Trophoblast cell (in vitro differentiated cells and primary cell): ENCODE data around the gene CLDN7.

ENCODE experiments used
- DNase-seq, 2 donors: peaks; one replicate each; pipeline ENCODE4 v3.0.0-alpha.2; 2016
- H2AFZ ChIP-seq: 2 replicates; pipeline ENCODE4 v1.6.1; 2013; ENCODE audit warnings: low read length, moderate library complexity, mild to moderate bottlenecking; ENCODE audit not compliant: insufficient read depth, poor library complexity
- H2AK5ac ChIP-seq: 2 replicates; pipeline ENCODE4 v1.6.1; 2013; ENCODE audit warnings: mild to moderate bottlenecking, low read length
- H2BK120ac ChIP-seq: 2 replicates; pipeline ENCODE4 v1.6.1; 2013; ENCODE audit warnings: low read length, mild to moderate bottlenecking, moderate library complexity; ENCODE audit not compliant: insufficient read depth, poor library complexity
- H2BK12ac ChIP-seq: 2 replicates; pipeline ENCODE4 v1.6.1; 2013; ENCODE audit warnings: mild to moderate bottlenecking, low read length, moderate library complexity
- H2BK5ac ChIP-seq: 2 replicates; pipeline ENCODE4 v1.6.1; 2013; ENCODE audit warnings: low read length, low read depth, moderate library complexity, mild to moderate bottlenecking; ENCODE audit not compliant: poor library complexity
- H3K14ac ChIP-seq: 2 replicates; pipeline ENCODE4 v1.6.1; 2013; ENCODE audit warnings: mild to moderate bottlenecking, low read length
- H3K18ac ChIP-seq: 2 replicates; pipeline ENCODE4 v1.6.1; 2013; ENCODE audit warnings: mild to moderate bottlenecking, low read length
- H3K23ac ChIP-seq: 2 replicates; pipeline ENCODE4 v1.6.1; 2013; ENCODE audit warnings: low read length
- H3K27ac ChIP-seq: 2 replicates; pipeline ENCODE4 v1.5.1; 2013; ENCODE audit warnings: low read depth, mild to moderate bottlenecking, inconsistent platforms, low read length, moderate library complexity
- H3K27me3 ChIP-seq: 2 replicates; pipeline ENCODE4 v1.6.1; 2013; ENCODE audit warnings: inconsistent platforms, mild to moderate bottlenecking, low read length, moderate library complexity; ENCODE audit not compliant: insufficient read depth
- H3K36me3 ChIP-seq, 2 experiments: 1 replicate in 1 of 2; 2 replicates in 1 of 2; pipeline ENCODE4 v1.6.1; 2013; ENCODE audit warnings: low read length in 2 of 2, mild to moderate bottlenecking in 2 of 2, moderate library complexity in 1 of 2; ENCODE audit not compliant: insufficient read depth in 2 of 2, control insufficient read depth in 1 of 2
- H3K4ac ChIP-seq: 2 replicates; pipeline ENCODE4 v1.6.1; 2013; ENCODE audit warnings: low read depth, mild to moderate bottlenecking, low read length, moderate library complexity
- H3K4me1 ChIP-seq, 2 experiments: 1 replicate in 1 of 2; 2 replicates in 1 of 2; pipeline ENCODE4 v1.6.1; 2013; ENCODE audit warnings: low read length in 2 of 2, mild to moderate bottlenecking in 2 of 2, moderate library complexity in 1 of 2; ENCODE audit not compliant: insufficient read depth in 2 of 2, control insufficient read depth in 1 of 2
- H3K4me2 ChIP-seq: 2 replicates; pipeline ENCODE4 v1.6.1; 2013; ENCODE audit warnings: inconsistent platforms, mild to moderate bottlenecking, low read length, moderate library complexity
- H3K4me3 ChIP-seq: 2 replicates; pipeline ENCODE4 v1.5.1; 2013; ENCODE audit warnings: mild to moderate bottlenecking, low read depth, low read length, inconsistent platforms
- H3K79me1 ChIP-seq: one replicate; pipeline ENCODE4 v1.6.1; 2013; ENCODE audit warnings: low read length
- H3K79me2 ChIP-seq: 2 replicates; pipeline ENCODE4 v1.6.1; 2013; ENCODE audit warnings: low read length, mild to moderate bottlenecking; ENCODE audit not compliant: control insufficient read depth, insufficient read depth, poor library complexity
- H3K9ac ChIP-seq: 2 replicates; pipeline ENCODE4 v1.6.1; 2013; ENCODE audit warnings: mild to moderate bottlenecking, low read length
- H3K9me3 ChIP-seq: 2 replicates; pipeline ENCODE4 v1.6.1; 2013; ENCODE audit warnings: low read depth, mild to moderate bottlenecking, control low read depth, inconsistent platforms, low read length; ENCODE audit not compliant: insufficient read depth
- H4K12ac ChIP-seq: 2 replicates; pipeline ENCODE4 v1.6.1; 2013; ENCODE audit warnings: low read depth, mild to moderate bottlenecking, low read length, moderate library complexity
- H4K8ac ChIP-seq: 2 replicates; pipeline ENCODE4 v1.6.1; 2013; ENCODE audit warnings: low read depth, mild to moderate bottlenecking, low read length, moderate library complexity
- H4K91ac ChIP-seq: one replicate; pipeline ENCODE4 v1.6.1; 2013; ENCODE audit warnings: low read depth, mild to moderate bottlenecking, low read length, moderate library complexity
- WGBS: extraction: QIAGEN DNeasy Blood & Tissue Kit; methylation state at CpG from one replicate; pipeline ENCODE4 v1.1.7; 2013; ENCODE audit warnings: missing lambda C conversion rate; ENCODE audit not compliant: insufficient read length, insufficient coverage; ENCODE audit errors: extremely low coverage; 5-methylcytosine and 5-hydroxymethylcytosine counted together

The CLDN7 gene

DNA sequence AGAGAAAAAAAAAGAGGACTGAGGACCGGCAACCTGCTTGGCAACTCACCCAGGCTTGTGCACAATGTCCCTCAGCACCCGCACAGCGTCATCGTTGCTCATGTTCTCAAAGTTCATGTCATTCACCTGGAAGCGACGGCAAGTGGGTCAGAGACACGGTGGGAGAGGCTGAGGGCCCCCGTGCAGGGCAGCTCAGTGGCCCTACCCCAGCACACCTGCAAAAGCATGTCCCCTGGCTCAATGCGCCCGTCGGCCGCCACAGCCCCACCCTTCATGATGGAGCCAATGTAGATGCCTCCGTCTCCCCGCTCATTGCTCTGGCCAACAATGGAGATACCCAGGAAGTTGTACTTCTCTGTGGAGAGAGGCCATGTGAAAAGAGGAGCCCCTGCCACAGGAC is 33.4 kb downstream of the CLDN7 start:
- Histone ChIP-seq H3K36me3 (peaks cover 63 to 67% of the 10 kb centered on the region in 2 experiments), H3K79me1 (peaks cover 4% of the 10 kb centered on the region), H3K27ac (no peak overlapping the region), H3K18ac (no peak overlapping the region), H3K9ac (no peak overlapping the region), H3K14ac (no peak overlapping the region), H3K4me3 (no peak overlapping the region), H4K91ac (no peak overlapping the region), H3K23ac (no peak overlapping the region), H2BK120ac (no peak overlapping the region), H3K4me2 (no peak overlapping the region), H4K8ac (no peak overlapping the region), H3K27me3 (no peaks in the 10 kb centered on the region), H3K4me1 (peaks cover 2 to 6% of the 10 kb centered on the region in 2 experiments), H4K12ac (no peak overlapping the region), H2AK5ac (no peak overlapping the region), H3K79me2 (peaks cover 10% of the 10 kb centered on the region), H3K9me3 (no peaks in the 10 kb centered on the region), H2AFZ (no peak overlapping the region), H2BK5ac (no peak overlapping the region), H3K4ac (no peak overlapping the region), H2BK12ac (no peak overlapping the region)
- DNase-seq, result peak; percentile 49 to 57
- no CpG with 5 or more reads among the region's 14 CpGs for WGBS

GRCh38 chr17:7226721-7227710 is 35.3 kb downstream of the CLDN7 start:
- H2AK5ac ChIP-seq, result no peak overlapping the region
- no peak overlapping the region for H2BK12ac ChIP-seq
- no peak overlapping the region for H4K12ac ChIP-seq
- no peak overlapping the region for H2AFZ ChIP-seq
- no peak overlapping the region for H3K4me2 ChIP-seq
- no peak overlapping the region for H3K14ac ChIP-seq
- no CpG with 5 or more reads among the region's 31 CpGs for WGBS
- no peak overlapping the region for H4K8ac ChIP-seq
- H3K27ac ChIP-seq, result no peak overlapping the region
- H3K18ac ChIP-seq, result no peak overlapping the region
- DNase-seq, result no peak
- peaks cover 82 to 86% of the 10 kb centered on the region in 2 experiments for H3K36me3 ChIP-seq
- H3K4ac ChIP-seq, result no peak overlapping the region
- no peak overlapping the region for H2BK120ac ChIP-seq
- no peaks in the 10 kb centered on the region for H3K9me3 ChIP-seq
- H2BK5ac ChIP-seq, result no peak overlapping the region
- peaks cover 2% of the 10 kb centered on the region for H3K79me2 ChIP-seq
- H3K4me1 ChIP-seq, result peaks cover 12 to 18% of the 10 kb centered on the region in 2 experiments
- no peak overlapping the region for H3K9ac ChIP-seq
- no peaks in the 10 kb centered on the region for H3K79me1 ChIP-seq
- H3K23ac ChIP-seq, result no peak overlapping the region
- H3K27me3 ChIP-seq, result no peaks in the 10 kb centered on the region
- no peak overlapping the region for H3K4me3 ChIP-seq
- no peak overlapping the region for H4K91ac ChIP-seq

GRCh38 chr17:7225711-7226331 is 36.5 kb downstream of the CLDN7 start:
- Histone ChIP-seq H3K18ac (no peak overlapping the region), H2BK5ac (no peak overlapping the region), H3K79me1 (peaks cover 2% of the 10 kb centered on the region), H2AFZ (no peak overlapping the region), H3K4ac (no peak overlapping the region), H3K14ac (no peak overlapping the region), H3K4me1 (peaks cover 22 to 24% of the 10 kb centered on the region in 2 experiments), H4K91ac (no peak overlapping the region), H2AK5ac (no peak overlapping the region), H4K8ac (no peak overlapping the region), H4K12ac (no peak overlapping the region), H3K23ac (no peak overlapping the region), H3K27me3 (no peaks in the 10 kb centered on the region), H3K79me2 (peaks cover 1% of the 10 kb centered on the region), H2BK12ac (no peak overlapping the region), H3K9ac (no peak overlapping the region), H3K4me3 (no peak overlapping the region), H3K27ac (no peak overlapping the region), H2BK120ac (no peak overlapping the region), H3K4me2 (no peak overlapping the region), H3K36me3 (peaks cover 94 to 97% of the 10 kb centered on the region in 2 experiments), H3K9me3 (no peaks in the 10 kb centered on the region)
- WGBS, result no CpG with 5 or more reads among the region's 21 CpGs
- DNase-seq, result no peak

DNA sequence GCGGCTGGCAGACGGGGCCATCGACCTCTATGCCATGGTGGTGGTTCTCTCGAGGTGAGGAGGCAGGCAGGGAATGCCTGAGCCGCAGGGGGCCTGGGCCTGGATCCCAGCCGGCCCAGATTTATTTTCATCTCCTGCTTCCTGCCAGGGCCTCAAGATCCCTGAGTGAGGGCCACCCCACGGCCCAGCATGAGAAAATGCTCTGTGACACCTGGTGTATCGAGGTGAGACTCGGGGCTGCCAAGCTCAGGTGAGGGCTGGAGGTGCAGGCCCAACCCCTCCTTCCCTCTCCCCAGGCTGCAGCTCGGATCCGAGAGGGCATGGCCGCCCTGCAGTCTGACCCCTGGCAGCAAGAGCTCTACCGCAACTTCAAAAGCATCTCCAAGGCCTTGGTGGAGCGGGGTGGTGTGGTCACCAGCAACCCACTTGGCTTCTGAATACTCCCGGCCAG is 37.6 kb downstream of the CLDN7 start:
- H3K4ac ChIP-seq, result no peak overlapping the region
- no peak overlapping the region for H3K4me2 ChIP-seq
- peaks cover 13% of the 10 kb centered on the region for H3K79me1 ChIP-seq
- peaks cover 26 to 27% of the 10 kb centered on the region in 2 experiments for H3K4me1 ChIP-seq
- H2AFZ ChIP-seq, result no peak overlapping the region
- H3K4me3 ChIP-seq, result no peak overlapping the region
- peaks cover 87% of the 10 kb centered on the region in 2 experiments for H3K36me3 ChIP-seq
- H3K18ac ChIP-seq, result no peak overlapping the region
- no peaks in the 10 kb centered on the region for H3K9me3 ChIP-seq
- no peak overlapping the region for H3K9ac ChIP-seq
- no peak overlapping the region for H2BK12ac ChIP-seq
- H2AK5ac ChIP-seq, result no peak overlapping the region
- no peak overlapping the region for H3K23ac ChIP-seq
- no CpG with 5 or more reads among the region's 15 CpGs for WGBS
- DNase-seq, result no peak
- no peak overlapping the region for H4K91ac ChIP-seq
- H3K14ac ChIP-seq, result no peak overlapping the region
- peaks cover 10% of the 10 kb centered on the region for H3K79me2 ChIP-seq
- H2BK5ac ChIP-seq, result no peak overlapping the region
- no peak overlapping the region for H4K8ac ChIP-seq
- H2BK120ac ChIP-seq, result no peak overlapping the region
- no peak overlapping the region for H3K27ac ChIP-seq
- no peaks in the 10 kb centered on the region for H3K27me3 ChIP-seq
- no peak overlapping the region for H4K12ac ChIP-seq
